Body of pancreas (tissue), 4 donors: ENCODE measurements around the gene CSMD2. TPM values are rescaled to one million over a fixed set of nuclear protein-coding genes. Genes with fewer than 3 reads are reported as not detected.
A peak's percentile ranks its signal among the peaks of the same experiment; 100 is the strongest.

ENCODE experiments used
- ATAC-seq: fragments of 150-250 bp; one replicate; pipeline ENCODE4 v1.9.1; 2016
- DNase-seq, 4 donors: peaks; one replicate each; pipeline ENCODE4 v3.0.0-alpha.2; 2019
- H3K27ac ChIP-seq, 4 donors: fragments of 200-600 bp; sonication (generic); 1 replicate in 3 of 4; 2 replicates in 1 of 4; pipeline versions ENCODE4 v1.5.1 to v1.6.1; 2016 to 2019; ENCODE audit warnings: mild to moderate bottlenecking in 1 of 4, mixed read lengths in 1 of 4, moderate library complexity in 1 of 4
- H3K27me3 ChIP-seq, 2 donors: fragments of 200-600 bp; sonication (generic); one replicate each; pipeline ENCODE4 v1.6.0; 2016; ENCODE audit warnings: mild to moderate bottlenecking in 1 of 2
- H3K36me3 ChIP-seq, 2 donors: fragments of 200-600 bp; sonication (generic); replicated peaks in 1 of 2; 2 replicates each; pipeline ENCODE4 v1.5.1; 2016; ENCODE audit warnings: low read depth in 2 of 2; ENCODE audit not compliant: insufficient read depth in 1 of 2
- H3K4me1 ChIP-seq: fragments of 200-600 bp; sonication (generic); one replicate; pipeline ENCODE4 v1.6.0; 2016
- H3K4me3 ChIP-seq, 2 donors: fragments of 200-600 bp; sonication (generic); 1 replicate in 1 of 2; 2 replicates in 1 of 2; pipeline ENCODE4 v1.5.1; 2016 to 2019
- H3K9me3 ChIP-seq, 3 donors: fragments of 200-600 bp; sonication (generic); 1 replicate in 2 of 3; 2 replicates in 1 of 3; pipeline ENCODE4 v1.5.1; 2016
- POLR2A ChIP-seq, 3 donors: fragments of 450-650 bp; IDR thresholded peaks; one replicate each; pipeline ENCODE4 v1.6.1; 2016; ENCODE audit warnings: antibody characterized with exemption in 3 of 3, mild to moderate bottlenecking in 2 of 3
- WGBS, 2 donors: methylation state at CpG; one replicate each; pipeline ENCODE4 v1.1.5; 2017; 5-methylcytosine and 5-hydroxymethylcytosine counted together
- intact Hi-C: fragments of 100-400 bp; cut with DNase I; formaldehyde crosslinking; loops from one replicate; pipeline ENCODE4 v1.15.1; 2023
- total RNA-seq, 2 donors: library from RNA; depleted of rRNA; stranded (reverse); fragments of >200 nt; gene quantifications; one replicate each; pipeline ENCODE4 v1.1.0, GENCODE V29; 2016
- TF ChIP-seq, protein P1 (sequence below), 7 experiments: fragments of 450-650 bp in 4 of 7; fragments of 200-600 bp in 3 of 7; sonication (generic) in 3 of 7; IDR thresholded peaks; one replicate each; pipeline ENCODE4 v1.5.1; 2016 to 2019; ENCODE audit warnings: antibody characterized with exemption in 7 of 7

CSMD2 gene
- total RNA-seq, 2 donors from 2014 or later, result 0.26 to 0.33 TPM

DNA sequence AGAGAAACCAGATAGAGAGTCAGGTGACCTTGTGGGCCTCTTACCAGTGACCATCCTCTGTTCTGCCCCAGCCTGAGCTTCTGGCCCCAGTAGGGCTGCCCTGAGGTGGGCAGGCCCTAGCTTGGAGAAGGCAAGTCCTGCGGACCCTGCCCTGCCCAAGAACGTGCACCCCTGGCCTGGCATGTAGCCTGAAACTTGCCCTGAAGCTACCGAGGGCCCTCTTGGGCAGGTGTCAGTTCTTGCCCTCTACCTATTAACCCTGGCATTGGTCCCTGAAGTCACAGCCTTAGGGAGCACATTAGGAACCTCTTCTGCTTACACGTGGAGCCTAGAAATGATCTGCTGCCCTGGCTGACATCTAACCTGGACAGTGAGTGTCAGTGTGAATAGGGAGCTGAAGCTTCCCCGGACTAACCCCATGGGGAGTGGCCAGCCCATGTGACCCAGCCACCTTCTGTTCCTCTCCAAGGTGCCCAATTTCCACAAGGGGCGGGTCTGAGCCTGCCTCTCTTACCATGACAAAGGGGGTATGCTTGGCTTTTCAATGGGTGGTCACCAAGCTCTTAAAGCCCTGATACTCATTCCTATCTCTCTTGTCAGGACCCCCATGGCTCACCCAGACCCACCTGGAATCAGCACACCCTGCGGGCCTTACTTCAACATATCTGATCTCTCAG, 529.6 kb downstream of the CSMD2 start:
- intact Hi-C loops, result loop anchor here (10.0 kb wide), 1 partner anchor 529 kb away; the partner anchor contains the start of gene CSMD2
- no peak for DNase-seq

DNA sequence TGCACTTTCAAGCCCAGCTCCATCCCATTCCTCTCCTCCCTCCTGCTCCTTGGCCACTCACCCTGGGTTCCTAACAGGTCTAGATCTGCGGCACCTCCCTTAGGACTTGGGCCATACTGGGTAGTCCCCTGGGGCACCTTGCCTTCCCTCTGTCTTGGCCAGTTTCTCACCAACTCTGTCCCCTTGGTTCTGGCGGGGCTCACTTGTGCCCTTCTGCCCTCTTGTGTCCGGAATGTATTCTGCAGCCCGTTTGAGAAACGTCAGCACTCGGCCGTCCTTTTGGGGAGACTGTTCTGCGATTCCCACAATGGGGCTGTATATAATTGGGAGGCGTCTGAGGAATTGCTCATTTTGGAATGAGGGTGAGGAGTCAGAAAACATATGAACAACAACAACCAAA, 530.2 kb downstream of the CSMD2 start:
- ATAC-seq (peak; percentile 75), DNase-seq (peak; percentile 41 to 68 (median 64))
- Histone ChIP-seq H3K9me3 (no peaks in the 10 kb centered on the region), H3K36me3 (no peaks in the 10 kb centered on the region), H3K4me3 (no peak overlapping the region), H3K4me1 (peaks cover 13% of the 10 kb centered on the region), H3K27ac (no peak overlapping the region), H3K27me3 (no peaks in the 10 kb centered on the region)
- intact Hi-C loops, result loop anchor here (10.0 kb wide), 1 partner anchor 530 kb away; the partner anchor contains the start of gene CSMD2
- WGBS, 2 donors, result 15 to 18% methylated on average over 9 of the region's 9 CpGs
- TF ChIP-seq POLR2A (IDR thresholded peaks at IDR 0.05), result no peak
- TF ChIP-seq, protein P1, sequence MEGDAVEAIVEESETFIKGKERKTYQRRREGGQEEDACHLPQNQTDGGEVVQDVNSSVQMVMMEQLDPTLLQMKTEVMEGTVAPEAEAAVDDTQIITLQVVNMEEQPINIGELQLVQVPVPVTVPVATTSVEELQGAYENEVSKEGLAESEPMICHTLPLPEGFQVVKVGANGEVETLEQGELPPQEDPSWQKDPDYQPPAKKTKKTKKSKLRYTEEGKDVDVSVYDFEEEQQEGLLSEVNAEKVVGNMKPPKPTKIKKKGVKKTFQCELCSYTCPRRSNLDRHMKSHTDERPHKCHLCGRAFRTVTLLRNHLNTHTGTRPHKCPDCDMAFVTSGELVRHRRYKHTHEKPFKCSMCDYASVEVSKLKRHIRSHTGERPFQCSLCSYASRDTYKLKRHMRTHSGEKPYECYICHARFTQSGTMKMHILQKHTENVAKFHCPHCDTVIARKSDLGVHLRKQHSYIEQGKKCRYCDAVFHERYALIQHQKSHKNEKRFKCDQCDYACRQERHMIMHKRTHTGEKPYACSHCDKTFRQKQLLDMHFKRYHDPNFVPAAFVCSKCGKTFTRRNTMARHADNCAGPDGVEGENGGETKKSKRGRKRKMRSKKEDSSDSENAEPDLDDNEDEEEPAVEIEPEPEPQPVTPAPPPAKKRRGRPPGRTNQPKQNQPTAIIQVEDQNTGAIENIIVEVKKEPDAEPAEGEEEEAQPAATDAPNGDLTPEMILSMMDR (IDR thresholded peaks at IDR 0.05), result peak; percentile 48 to 80 (median 65)

More for the DNA sequence above, 529.6 kb downstream of the CSMD2 start:
- Histone ChIP-seq H3K4me1 (peaks cover 13% of the 10 kb centered on the region), H3K9me3 (no peaks in the 10 kb centered on the region), H3K27me3 (no peaks in the 10 kb centered on the region), H3K4me3 (no peak overlapping the region), H3K36me3 (no peaks in the 10 kb centered on the region), H3K27ac (no peak overlapping the region)
- no peak for ATAC-seq
- WGBS, 2 donors, result 59 to 63% methylated on average over 3 to 7 of the region's 7 CpGs
- no peak for TF ChIP-seq POLR2A (IDR thresholded peaks at IDR 0.05)
- TF ChIP-seq, protein P1 (IDR thresholded peaks at IDR 0.05), result no peak

DNA sequence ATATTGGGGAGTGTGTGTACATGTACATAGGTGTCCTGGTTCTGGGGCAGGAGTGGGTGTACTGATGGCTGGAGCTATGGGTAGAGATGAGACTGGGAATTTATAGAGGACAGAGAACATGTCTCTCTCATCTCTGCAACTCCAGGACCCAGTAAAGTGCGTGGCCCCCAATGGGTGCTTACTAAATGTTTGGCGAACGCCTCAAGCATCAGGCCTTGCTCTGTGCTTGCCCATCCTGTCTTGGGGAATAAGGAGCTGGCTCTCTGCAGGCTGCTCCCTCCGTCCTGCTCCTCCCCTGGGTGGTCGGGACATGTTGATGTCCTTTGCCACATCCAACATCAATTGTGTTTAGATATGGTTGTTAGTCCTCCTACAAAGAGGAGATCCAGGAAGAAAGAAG, 530.9 kb downstream of the CSMD2 start:
- H3K36me3 ChIP-seq, result no peaks in the 10 kb centered on the region
- intact Hi-C loops, result loop anchor here (10.0 kb wide), 1 partner anchor 531 kb away; the partner anchor contains the start of gene CSMD2
- H3K27me3 ChIP-seq, result no peaks in the 10 kb centered on the region
- H3K9me3 ChIP-seq, result no peaks in the 10 kb centered on the region
- DNase-seq (no peak), ATAC-seq (no peak)
- H3K4me3 ChIP-seq, result no peak overlapping the region
- no peak overlapping the region for H3K27ac ChIP-seq
- no peak for TF ChIP-seq POLR2A (IDR thresholded peaks at IDR 0.05)
- TF ChIP-seq, protein P1 (IDR thresholded peaks at IDR 0.05), result no peak
- 85 to 91% methylated on average over 5 of the region's 5 CpGs for whole genome bisulfite sequencing, 2 donors
- peaks cover 13% of the 10 kb centered on the region for H3K4me1 ChIP-seq

GRCh38 chr1:33633019-33633801, 531.8 kb downstream of the CSMD2 start:
- Histone ChIP-seq H3K9me3 (no peaks in the 10 kb centered on the region), H3K27me3 (no peaks in the 10 kb centered on the region), H3K36me3 (no peaks in the 10 kb centered on the region), H3K4me3 (no peak overlapping the region), H3K4me1 (peaks cover 13% of the 10 kb centered on the region), H3K27ac (no peak overlapping the region)
- peak; percentile 87 for ATAC-seq
- peak; percentile 93 to 96 (median 94) for DNase-seq
- intact Hi-C loops, result loop anchor here (10.0 kb wide), 1 partner anchor 532 kb away; the partner anchor contains the start of gene CSMD2
- TF ChIP-seq, protein P1 (IDR thresholded peaks at IDR 0.05), result peak; percentile 91 to 99 (median 96)
- TF ChIP-seq POLR2A (IDR thresholded peaks at IDR 0.05), result no peak
- 19 to 25% methylated on average over 23 to 29 of the region's 29 CpGs for WGBS, 2 donors
